GM12878 (cell line): ENCODE data around the gene SCD5.

Experiments used
- CBX5 ChIP-seq: sonication (generic); IDR thresholded peaks from 2 replicates; pipeline ENCODE4 v1.6.1; 2016; ENCODE audit warnings: low read depth, moderate library complexity, mild to moderate bottlenecking, inconsistent platforms
- CREB1 ChIP-seq: IDR thresholded peaks from 2 replicates; pipeline ENCODE4 v1.6.1; 2012; ENCODE audit warnings: low read depth, mild to moderate bottlenecking, inconsistent platforms
- CTCF ChIP-seq, 3 experiments: IDR thresholded peaks in 2 of 3; conservative IDR thresholded peaks in 1 of 3; 2 replicates each; pipeline ENCODE4 v1.5.1; 2011; ENCODE audit warnings: low read depth in 3 of 3, low read length in 3 of 3, mild to moderate bottlenecking in 3 of 3, control low read depth in 2 of 3, moderate library complexity in 2 of 3, inconsistent platforms in 1 of 3, mixed read lengths in 1 of 3; ENCODE audit not compliant: control insufficient read depth in 2 of 3, insufficient read depth in 1 of 3; ENCODE audit errors: extremely low read depth in 1 of 3
- CUX1 ChIP-seq: IDR thresholded peaks from 2 replicates; pipeline ENCODE4 v1.6.1; 2012; ENCODE audit warnings: improper control_type of control experiment, low read depth, low read length; ENCODE audit not compliant: insufficient replicate concordance
- EZH2 ChIP-seq: IDR thresholded peaks from 2 replicates; pipeline ENCODE4 v1.6.1; 2012; ENCODE audit warnings: low read depth, mild to moderate bottlenecking, control low read depth, inconsistent platforms, low read length, borderline replicate concordance; ENCODE audit not compliant: control insufficient read depth
- MAX ChIP-seq: IDR thresholded peaks from 2 replicates; pipeline ENCODE4 v1.6.1; 2012; ENCODE audit warnings: low read depth, low read length, improper control_type of control experiment
- MYB ChIP-seq: fragments of 150-350 bp; IDR thresholded peaks from 2 replicates; pipeline ENCODE4 v1.6.1; 2014; ENCODE audit warnings: mild to moderate bottlenecking, low read depth, low read length, borderline replicate concordance
- MYC ChIP-seq: IDR thresholded peaks from 2 replicates; pipeline ENCODE4 v1.6.1; 2011; ENCODE audit warnings: mild to moderate bottlenecking, low read length, moderate library complexity, inconsistent platforms; ENCODE audit not compliant: insufficient read depth, insufficient replicate concordance, insufficient read length, severe bottlenecking
- POLR2A ChIP-seq: IDR thresholded peaks from 2 replicates; pipeline ENCODE4 v1.6.1; 2011; ENCODE audit warnings: low read depth, mild to moderate bottlenecking, low read length
- REST ChIP-seq: IDR thresholded peaks from 2 replicates; pipeline ENCODE4 v1.6.1; 2012; ENCODE audit warnings: mild to moderate bottlenecking, low read depth, low read length
- SIN3A ChIP-seq: IDR thresholded peaks from 2 replicates; pipeline ENCODE4 v1.6.1; 2012; ENCODE audit warnings: low read depth, low read length, improper control_type of control experiment
- YY1 ChIP-seq: IDR thresholded peaks from 2 replicates; pipeline ENCODE4 v1.6.1; 2011; ENCODE audit warnings: low read depth, mild to moderate bottlenecking, low read length
- ZNF592 ChIP-seq: fragments of 450-650 bp; IDR thresholded peaks from 2 replicates; pipeline ENCODE4 v1.6.1; 2017; ENCODE audit warnings: mild to moderate bottlenecking, moderate library complexity

- TF ChIP-seq ZNF592 (no peak), CUX1 (no peak), CTCF (IDR thresholded peaks at IDR 0.05 in 2 of 3, conservative IDR thresholded peaks at IDR 0.05 in 1 of 3; ENCODE audit: control insufficient read depth in 2 of 3, extremely low read depth in 1 of 3, insufficient read depth in 1 of 3, low read depth in 3 of 3, low read length in 3 of 3) (no peak), REST (no peak), CREB1 (no peak), MYC (no peak), SIN3A (no peak), MYB (no peak), YY1 (no peak), MAX (no peak), CBX5 (no peak), POLR2A (no peak), EZH2 (no peak)
Observed at GRCh38 chr4:82718162-82718940, 80.2 kb downstream of the SCD5 start.
